PC-3 (cell line): ENCODE results near the gene CLCN5. TPM values are rescaled to one million over a fixed set of nuclear protein-coding genes. Genes with fewer than 3 reads are reported as not detected.

Experiments used
- ATAC-seq: fragments of 200-7000 bp; cut with Tn5 transposase; 2 replicates; pipeline ENCODE4 v1.9.1; 2020; ENCODE audit warnings: mild to moderate bottlenecking, moderate library complexity
- BruUV-seq: library from RNA; stranded (reverse); fragments of 400-500 nt; replicated peaks from 2 replicates; lab custom pipeline; 2021; lab: Mats Ljungman, UMichigan
- CTCF ChIA-PET: fragments of 300-600 bp; sonication (Branson Sonifier 250); formaldehyde crosslinking; loops from one replicate; lab custom pipeline; 2022; ENCODE audit warnings: antibody characterized with exemption; lab: Charles Lee
- POLR2A ChIA-PET: fragments of 300-600 bp; sonication (Branson Sonifier 250); formaldehyde crosslinking; loops from one replicate; lab custom pipeline; 2022; ENCODE audit warnings: antibody characterized with exemption; ENCODE audit not compliant: unreplicated experiment; lab: Charles Lee
- DNase-seq: peaks from one replicate; pipeline ENCODE4 v3.0.0-alpha.2; 2015
- H2AFZ ChIP-seq: fragments of 300-600 bp; sonication (generic); 2 replicates; pipeline ENCODE4 v1.6.0; 2016; ENCODE audit warnings: antibody characterized with exemption, low read length
- H3F3A ChIP-seq: fragments of 300-600 bp; sonication (generic); one replicate; pipeline ENCODE4 v1.6.0; 2017; ENCODE audit warnings: antibody characterized with exemption, low read length, control low read depth, mild to moderate bottlenecking; ENCODE audit not compliant: unreplicated experiment
- H3K27ac ChIP-seq: fragments of 300-600 bp; sonication (generic); 2 replicates; pipeline ENCODE4 v1.5.1; 2016; ENCODE audit warnings: mild to moderate bottlenecking, low read length
- H3K27me3 ChIP-seq: fragments of 300-600 bp; sonication (generic); 2 replicates; pipeline ENCODE4 v1.6.1; 2016; ENCODE audit warnings: low read length, mixed read lengths
- H3K36me3 ChIP-seq: fragments of 300-600 bp; sonication (generic); 2 replicates; pipeline ENCODE4 v1.6.1; 2016; ENCODE audit warnings: low read depth, mixed run types, low read length, mixed read lengths
- H3K4me1 ChIP-seq: fragments of 300-600 bp; sonication (generic); 2 replicates; pipeline ENCODE4 v1.5.1; 2016; ENCODE audit warnings: low read length; ENCODE audit not compliant: insufficient read depth
- H3K4me2 ChIP-seq: fragments of 300-600 bp; sonication (generic); 2 replicates; pipeline ENCODE4 v1.6.0; 2016; ENCODE audit warnings: low read length
- H3K4me3 ChIP-seq: fragments of 300-600 bp; sonication (generic); 2 replicates; pipeline ENCODE4 v1.5.1; 2016; ENCODE audit warnings: mild to moderate bottlenecking, low read length, mixed read lengths
- H3K79me2 ChIP-seq: fragments of 300-600 bp; sonication (generic); 2 replicates; pipeline ENCODE4 v1.6.1; 2017; ENCODE audit warnings: low read length, mixed read lengths
- H3K9ac ChIP-seq: fragments of 300-600 bp; sonication (generic); 2 replicates; pipeline ENCODE4 v1.6.0; 2016; ENCODE audit warnings: mild to moderate bottlenecking, low read length
- H3K9me2 ChIP-seq: fragments of 300-600 bp; sonication (generic); replicated peaks from 2 replicates; pipeline ENCODE4 v1.6.1; 2016; ENCODE audit warnings: mixed run types, low read length, mixed read lengths
- H3K9me3 ChIP-seq: fragments of 300-600 bp; sonication (generic); 2 replicates; pipeline ENCODE4 v1.6.1; 2016; ENCODE audit warnings: low read length, mixed read lengths
- H4K20me1 ChIP-seq: fragments of 300-600 bp; sonication (generic); 2 replicates; pipeline ENCODE4 v1.6.1; 2016; ENCODE audit warnings: low read length, mixed read lengths
- CTCF ChIP-seq: fragments of 300-600 bp; sonication (generic); conservative IDR thresholded peaks from 2 replicates; pipeline ENCODE4 v1.5.1; 2017; ENCODE audit warnings: antibody characterized with exemption, low read depth, mild to moderate bottlenecking, low read length
- EZH2 ChIP-seq: fragments of 300-600 bp; sonication (generic); IDR thresholded peaks from one replicate; pipeline ENCODE4 v1.6.1; 2017; ENCODE audit warnings: antibody characterized with exemption, mild to moderate bottlenecking, low read length; ENCODE audit not compliant: unreplicated experiment
- EZH2phosphoT487 ChIP-seq: fragments of 300-600 bp; sonication (generic); IDR thresholded peaks from 2 replicates; pipeline ENCODE4 v1.6.1; 2018; ENCODE audit warnings: mild to moderate bottlenecking, antibody characterized with exemption, low read length, borderline replicate concordance
- intact Hi-C: fragments of 100-400 bp; cut with micrococcal nuclease; formaldehyde crosslinking; loops from 2 replicates; pipeline ENCODE4 v1.9.0; 2023
- total RNA-seq: library from RNA; depleted of rRNA; stranded (reverse); fragments of >200 nt; gene quantifications from 2 replicates; pipeline ENCODE4 v1.2.3, GENCODE V29; 2014

The CLCN5 gene
- total RNA-seq, 1 experiment from 2014 or later: 5.9 TPM

GRCh38 chrX:50072110-50072509 lies 149.7 kb downstream of the CLCN5 start:
- Histone ChIP-seq H3K9ac (no peak overlapping the region), H3K4me3 (no peak overlapping the region), H4K20me1 (no peaks in the 10 kb centered on the region), H3K4me2 (no peak overlapping the region), H3K9me2 (no peaks in the 10 kb centered on the region), H3K36me3 (no peaks in the 10 kb centered on the region), H3K27me3 (no peaks in the 10 kb centered on the region), H3K4me1 (no peaks in the 10 kb centered on the region), H3F3A (no peaks in the 10 kb centered on the region), H3K79me2 (no peaks in the 10 kb centered on the region), H3K9me3 (no peaks in the 10 kb centered on the region), H3K27ac (no peak overlapping the region), H2AFZ (no peak overlapping the region)
- ChIA-PET CTCF (no interaction called here), POLR2A (no interaction called here)
- intact Hi-C loops: no loop called here
- TF ChIP-seq CTCF (no peak), EZH2phosphoT487 (no peak), EZH2 (no peak)
- no TSS peak for BruUV-seq
- no peak for DNase-seq
- ATAC-seq: no peak

- no peak for DNase-seq
- Histone ChIP-seq H4K20me1 (no peaks in the 10 kb centered on the region), H3K9ac (no peak overlapping the region), H3F3A (no peaks in the 10 kb centered on the region), H3K79me2 (no peaks in the 10 kb centered on the region), H3K27ac (no peak overlapping the region), H3K4me3 (no peak overlapping the region), H3K4me1 (no peaks in the 10 kb centered on the region), H3K27me3 (no peaks in the 10 kb centered on the region), H3K36me3 (no peaks in the 10 kb centered on the region), H3K9me3 (no peaks in the 10 kb centered on the region), H2AFZ (no peak overlapping the region), H3K9me2 (no peaks in the 10 kb centered on the region), H3K4me2 (no peak overlapping the region)
- intact Hi-C loops: no loop called here
- BruUV-seq: no TSS peak
- no peak for ATAC-seq
- POLR2A ChIA-PET: no interaction called here
- CTCF ChIA-PET: no interaction called here
- no peak for TF ChIP-seq CTCF
- no peak for TF ChIP-seq EZH2
- TF ChIP-seq EZH2phosphoT487: no peak
Measured at GRCh38 chrX:50073601-50074000, 151.2 kb downstream of the CLCN5 start.

- Histone ChIP-seq H3F3A (no peaks in the 10 kb centered on the region), H3K27ac (no peak overlapping the region), H3K9me3 (no peaks in the 10 kb centered on the region), H3K79me2 (no peaks in the 10 kb centered on the region), H3K36me3 (no peaks in the 10 kb centered on the region), H3K4me1 (no peaks in the 10 kb centered on the region), H3K4me2 (no peak overlapping the region), H4K20me1 (no peaks in the 10 kb centered on the region), H2AFZ (no peak overlapping the region), H3K9ac (no peak overlapping the region), H3K27me3 (no peaks in the 10 kb centered on the region), H3K9me2 (no peaks in the 10 kb centered on the region), H3K4me3 (no peak overlapping the region)
- no TSS peak for BruUV-seq
- no peak for DNase-seq
- ChIA-PET POLR2A (no interaction called here), CTCF (no interaction called here)
- no peak for TF ChIP-seq EZH2phosphoT487
- no peak for TF ChIP-seq EZH2
- TF ChIP-seq CTCF: no peak
- intact Hi-C loops: no loop called here
- ATAC-seq: no peak
Measured at GRCh38 chrX:50075630-50076339, 153.4 kb downstream of the CLCN5 start.
